Stomach (tissue), 4 donors: ENCODE data around the gene PDZRN3.

Experiments
- CTCF ChIP-seq, 7 experiments: fragments of 450-650 bp in 4 of 7; fragments of 200-600 bp in 3 of 7; sonication (generic) in 3 of 7; IDR thresholded peaks; one replicate each; pipeline ENCODE4 v1.5.1; 2016 to 2019; ENCODE audit warnings: antibody characterized with exemption in 7 of 7, control low read depth in 2 of 7, mild to moderate bottlenecking in 1 of 7
- POLR2A ChIP-seq, 4 donors: fragments of 450-650 bp; IDR thresholded peaks; one replicate each; pipeline ENCODE4 v1.6.1; 2016; ENCODE audit warnings: antibody characterized with exemption in 4 of 4, control low read depth in 2 of 4, mild to moderate bottlenecking in 1 of 4, moderate library complexity in 1 of 4
- POLR2AphosphoS5 ChIP-seq, 3 donors: sonication (generic); formaldehyde crosslinking; IDR thresholded peaks; one replicate each; pipeline ENCODE4 v1.6.1; 2016; ENCODE audit warnings: antibody characterized with exemption in 3 of 3

- TF ChIP-seq CTCF (IDR thresholded peaks at IDR 0.05) (no peak), POLR2A (IDR thresholded peaks at IDR 0.05) (no peak), POLR2AphosphoS5 (IDR thresholded peaks at IDR 0.05) (no peak)
These were observed 42.2 kb downstream of the PDZRN3 start for GRCh38 chr3:73582535-73582934.
